Neuronal stem cell (in vitro differentiated cells): ENCODE data around the gene GBP5.

Source experiments
- DNase-seq: peaks from one replicate; pipeline ENCODE4 v3.0.0-alpha.2; 2013; ENCODE audit warnings: low spot score
- H2AFZ ChIP-seq: one replicate; pipeline ENCODE4 v1.6.1; 2013; ENCODE audit warnings: mild to moderate bottlenecking, low read length, inconsistent platforms
- H2AK5ac ChIP-seq: 2 replicates; pipeline ENCODE4 v1.6.1; 2013; ENCODE audit warnings: low read depth, mild to moderate bottlenecking, inconsistent platforms, low read length, moderate library complexity, mixed read lengths
- H2BK120ac ChIP-seq: 2 replicates; pipeline ENCODE4 v1.6.1; 2013; ENCODE audit warnings: low read depth, mild to moderate bottlenecking, inconsistent platforms, low read length, moderate library complexity, mixed read lengths
- H2BK12ac ChIP-seq: one replicate; pipeline ENCODE4 v1.6.1; 2013; ENCODE audit warnings: low read length, inconsistent platforms
- H2BK15ac ChIP-seq: 2 replicates; pipeline ENCODE4 v1.6.1; 2013; ENCODE audit warnings: mild to moderate bottlenecking, low read length, inconsistent platforms, mixed read lengths
- H2BK5ac ChIP-seq: one replicate; pipeline ENCODE4 v1.6.1; 2013; ENCODE audit warnings: inconsistent platforms, mild to moderate bottlenecking, low read length, moderate library complexity
- H3K14ac ChIP-seq: one replicate; pipeline ENCODE4 v1.6.1; 2013; ENCODE audit warnings: low read length, inconsistent platforms
- H3K18ac ChIP-seq: 2 replicates; pipeline ENCODE4 v1.6.1; 2013; ENCODE audit warnings: low read length, inconsistent platforms
- H3K23ac ChIP-seq: 2 replicates; pipeline ENCODE4 v1.6.1; 2013; ENCODE audit warnings: low read depth, mild to moderate bottlenecking, mixed read lengths, low read length, inconsistent platforms; ENCODE audit not compliant: poor library complexity
- H3K27ac ChIP-seq: replicated peaks from 3 replicates; pipeline ENCODE4 v1.5.1; 2013; ENCODE audit warnings: low read length, inconsistent platforms
- H3K27me3 ChIP-seq, 3 experiments: 2 replicates each; pipeline ENCODE4 v1.6.1; 2013; ENCODE audit warnings: low read length in 3 of 3, mild to moderate bottlenecking in 2 of 3, inconsistent platforms in 1 of 3, low read depth in 1 of 3, mixed read lengths in 1 of 3, moderate library complexity in 1 of 3; ENCODE audit not compliant: control insufficient read depth in 3 of 3, insufficient read depth in 3 of 3
- H3K36me3 ChIP-seq, 2 donors: replicated peaks in 1 of 2; 2 replicates each; pipeline ENCODE4 v1.6.1; 2013; ENCODE audit warnings: low read length in 2 of 2; ENCODE audit not compliant: control insufficient read depth in 2 of 2, insufficient read depth in 2 of 2
- H3K4ac ChIP-seq: 2 replicates; pipeline ENCODE4 v1.6.1; 2013; ENCODE audit warnings: inconsistent platforms, mild to moderate bottlenecking, low read length, moderate library complexity
- H3K4me1 ChIP-seq, 2 donors: 1 replicate in 1 of 2; 2 replicates in 1 of 2; pipeline ENCODE4 v1.6.1; 2013; ENCODE audit warnings: low read length in 2 of 2, low read depth in 1 of 2; ENCODE audit not compliant: control insufficient read depth in 2 of 2, insufficient read depth in 1 of 2
- H3K4me2 ChIP-seq: one replicate; pipeline ENCODE4 v1.6.1; 2013; ENCODE audit warnings: mild to moderate bottlenecking, low read length, inconsistent platforms; ENCODE audit not compliant: insufficient read depth, poor library complexity, severe bottlenecking
- H3K4me3 ChIP-seq, 2 donors: 2 replicates each; pipeline ENCODE4 v1.5.1; 2013; ENCODE audit warnings: low read length in 2 of 2, mild to moderate bottlenecking in 2 of 2, inconsistent platforms in 1 of 2, moderate library complexity in 1 of 2
- H3K79me1 ChIP-seq: one replicate; pipeline ENCODE4 v1.6.1; 2013; ENCODE audit warnings: low read depth, mild to moderate bottlenecking, inconsistent platforms, low read length, moderate library complexity
- H3K9ac ChIP-seq: one replicate; pipeline ENCODE4 v1.6.1; 2013; ENCODE audit warnings: mild to moderate bottlenecking, low read depth, low read length, inconsistent platforms; ENCODE audit not compliant: poor library complexity
- H3K9me3 ChIP-seq, 2 donors: replicated peaks in 1 of 2; 2 replicates each; pipeline versions ENCODE3 to v1.6.1; 2013; ENCODE audit warnings: low read length in 2 of 2, mild to moderate bottlenecking in 2 of 2, inconsistent platforms in 1 of 2, low read depth in 1 of 2, mixed read lengths in 1 of 2, moderate library complexity in 1 of 2; ENCODE audit not compliant: control insufficient read depth in 2 of 2, insufficient read depth in 1 of 2
- H4K8ac ChIP-seq: one replicate; pipeline ENCODE4 v1.6.1; 2013; ENCODE audit warnings: low read depth, mild to moderate bottlenecking, inconsistent platforms, low read length, moderate library complexity
- H4K91ac ChIP-seq: one replicate; pipeline ENCODE4 v1.6.1; 2013; ENCODE audit warnings: low read length, low read depth, mild to moderate bottlenecking, inconsistent platforms; ENCODE audit not compliant: poor library complexity
- WGBS, 2 donors: extraction: QIAGEN DNeasy Blood & Tissue Kit; methylation state at CpG; one replicate each; pipeline ENCODE4 v1.1.7; 2013; ENCODE audit warnings: missing lambda C conversion rate in 2 of 2, mixed read lengths in 1 of 2; ENCODE audit not compliant: insufficient read length in 2 of 2, insufficient replicate concordance in 1 of 2; ENCODE audit errors: extremely low coverage in 2 of 2; 5-methylcytosine and 5-hydroxymethylcytosine counted together

The GBP5 gene

DNA sequence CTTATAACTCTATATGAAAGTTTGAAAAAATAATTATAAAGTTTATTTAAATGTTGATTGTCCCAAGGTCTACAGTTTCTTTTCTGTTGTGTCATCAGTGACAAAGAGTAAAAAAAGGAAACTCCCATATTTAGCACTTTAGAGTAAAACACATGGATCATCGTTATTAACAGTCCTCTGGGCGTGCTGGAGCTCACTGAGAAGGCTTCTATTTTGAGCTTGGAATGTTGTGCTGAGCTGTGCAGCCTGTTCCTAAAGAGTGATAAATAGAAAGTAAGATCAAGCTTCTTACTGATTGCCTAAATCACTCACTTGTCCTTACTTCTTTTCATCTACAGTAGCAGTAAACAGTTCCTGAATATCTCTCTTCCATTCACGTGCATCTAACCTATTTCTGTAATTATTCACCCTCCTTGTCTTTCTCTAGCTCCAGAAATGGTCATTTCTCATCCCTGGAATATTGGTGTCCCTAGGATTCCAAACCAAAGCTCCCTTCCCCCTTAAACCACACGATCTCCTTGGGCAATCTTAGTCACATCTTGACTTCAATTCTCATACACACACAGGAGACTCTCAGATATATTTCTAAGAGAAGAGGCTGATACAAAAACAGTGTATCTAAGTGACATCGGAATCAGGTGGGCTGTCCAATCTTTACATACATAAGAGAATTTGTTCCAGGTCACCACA, 11.9 kb downstream of the GBP5 start:
- Histone ChIP-seq H3K18ac (no peak overlapping the region), H4K8ac (no peak overlapping the region), H3K79me1 (no peaks in the 10 kb centered on the region), H3K9me3 (no peaks in the 10 kb centered on the region), H3K27me3 (no peaks in the 10 kb centered on the region), H3K4me1 (peaks cover 0 to 9% of the 10 kb centered on the region in 2 donors), H3K27ac (no peak overlapping the region), H3K14ac (no peak overlapping the region), H2BK15ac (no peak overlapping the region), H2BK12ac (no peak overlapping the region), H4K91ac (no peak overlapping the region), H2BK5ac (no peak overlapping the region), H3K36me3 (no peaks in the 10 kb centered on the region), H3K4ac (no peak overlapping the region), H3K23ac (no peak overlapping the region), H3K9ac (no peak overlapping the region), H3K4me2 (no peak overlapping the region), H2AFZ (no peak overlapping the region), H2AK5ac (no peak overlapping the region), H2BK120ac (no peak overlapping the region), H3K4me3 (no peak overlapping the region)
- no CpG with 5 or more reads among the region's 5 CpGs for WGBS, 2 donors
- no peak for DNase-seq

DNA sequence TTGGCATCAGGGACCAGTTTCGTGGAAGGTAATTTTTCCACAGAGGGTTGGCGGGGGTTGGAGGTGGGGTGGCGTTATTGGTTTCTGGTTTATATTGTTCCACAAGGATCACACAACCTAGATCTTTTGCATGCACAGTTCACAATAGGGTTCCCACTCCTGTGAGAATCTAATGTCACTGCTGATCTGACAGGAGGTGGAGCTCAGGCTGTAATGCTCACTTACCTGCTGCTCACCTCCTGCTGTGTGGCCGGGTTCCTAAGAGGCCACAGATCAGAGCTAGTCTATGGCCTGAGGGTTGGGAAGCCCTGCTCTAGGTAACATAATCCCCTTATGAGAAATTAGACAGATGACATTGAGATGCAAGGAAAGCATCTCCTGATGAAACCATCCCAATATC, 12.6 kb downstream of the GBP5 start:
- no peak overlapping the region for H3K9ac ChIP-seq
- H3K27me3 ChIP-seq = no peaks in the 10 kb centered on the region
- H3K27ac ChIP-seq = no peak overlapping the region

DNA sequence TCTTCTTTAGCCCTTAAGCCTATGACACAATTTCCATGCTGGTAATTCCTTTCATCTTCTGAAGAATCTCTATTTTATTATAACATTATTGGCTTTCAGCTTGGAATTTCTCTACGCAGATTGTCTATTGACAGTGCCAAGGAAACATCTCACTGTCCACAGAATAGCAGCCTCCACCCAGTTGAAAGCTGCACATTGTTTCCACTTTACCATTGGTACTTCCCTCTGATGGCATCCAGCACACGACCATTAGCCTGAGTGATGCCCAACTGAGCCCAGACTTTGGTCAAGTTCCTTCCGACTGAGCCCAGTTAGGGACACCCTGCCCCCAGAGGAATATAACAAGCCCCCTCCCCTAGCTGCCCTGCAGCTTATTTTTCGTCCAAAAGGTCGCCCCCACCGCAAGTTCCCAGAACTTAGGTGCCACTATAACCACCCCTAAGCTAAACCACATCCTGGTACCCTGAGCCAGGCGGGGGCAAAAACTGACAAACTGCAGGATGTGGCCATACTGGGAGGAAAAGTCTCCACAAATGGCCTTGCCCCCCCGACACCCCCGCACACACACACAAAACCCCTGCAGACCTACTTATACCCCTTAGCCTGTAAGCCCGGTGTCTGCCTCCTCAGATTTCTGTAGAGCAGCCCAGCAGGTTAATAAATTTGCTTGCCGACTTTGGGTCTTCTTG, 13.2 kb downstream of the GBP5 start:
- H3K18ac ChIP-seq = no peak overlapping the region
- no peak overlapping the region for H4K8ac ChIP-seq
- H3K9ac ChIP-seq = no peak overlapping the region
- H2BK120ac ChIP-seq = no peak overlapping the region
- H2BK15ac ChIP-seq = no peak overlapping the region
- H2BK5ac ChIP-seq = no peak overlapping the region
- no peak overlapping the region for H3K4me3 ChIP-seq
- DNase-seq = no peak
- no peaks in the 10 kb centered on the region for H3K9me3 ChIP-seq
- H3K27me3 ChIP-seq = no peaks in the 10 kb centered on the region
- no peak overlapping the region for H3K4ac ChIP-seq
- no CpG with 5 or more reads among the region's 11 CpGs for WGBS, 2 donors
- no peak overlapping the region for H2AK5ac ChIP-seq
- no peak overlapping the region for H2BK12ac ChIP-seq
- no peak overlapping the region for H4K91ac ChIP-seq
- no peak overlapping the region for H3K4me2 ChIP-seq
- peaks cover 0 to 9% of the 10 kb centered on the region in 2 donors for H3K4me1 ChIP-seq
- no peaks in the 10 kb centered on the region for H3K36me3 ChIP-seq
- no peak overlapping the region for H2AFZ ChIP-seq
- H3K14ac ChIP-seq = no peak overlapping the region
- no peak overlapping the region for H3K23ac ChIP-seq
- H3K27ac ChIP-seq = no peak overlapping the region
- H3K79me1 ChIP-seq = no peaks in the 10 kb centered on the region

More for the DNA sequence above, 12.6 kb downstream of the GBP5 start:
- H3K4ac ChIP-seq = no peak overlapping the region
- no peaks in the 10 kb centered on the region for H3K79me1 ChIP-seq
- H2BK15ac ChIP-seq = no peak overlapping the region
- no peak overlapping the region for H2BK120ac ChIP-seq
- no peak overlapping the region for H2AK5ac ChIP-seq
- peaks cover 0 to 9% of the 10 kb centered on the region in 2 donors for H3K4me1 ChIP-seq
- no peak overlapping the region for H4K91ac ChIP-seq
- H2BK12ac ChIP-seq = no peak overlapping the region
- H3K4me3 ChIP-seq = no peak overlapping the region
- H3K18ac ChIP-seq = no peak overlapping the region
- no peak overlapping the region for H4K8ac ChIP-seq
- H2AFZ ChIP-seq = no peak overlapping the region
- no peak overlapping the region for H2BK5ac ChIP-seq
- H3K36me3 ChIP-seq = no peaks in the 10 kb centered on the region
- DNase-seq = no peak
- H3K23ac ChIP-seq = no peak overlapping the region
- no peak overlapping the region for H3K14ac ChIP-seq
- no CpG with 5 or more reads among the region's 4 CpGs for WGBS, 2 donors
- no peak overlapping the region for H3K4me2 ChIP-seq
- no peaks in the 10 kb centered on the region for H3K9me3 ChIP-seq

DNA sequence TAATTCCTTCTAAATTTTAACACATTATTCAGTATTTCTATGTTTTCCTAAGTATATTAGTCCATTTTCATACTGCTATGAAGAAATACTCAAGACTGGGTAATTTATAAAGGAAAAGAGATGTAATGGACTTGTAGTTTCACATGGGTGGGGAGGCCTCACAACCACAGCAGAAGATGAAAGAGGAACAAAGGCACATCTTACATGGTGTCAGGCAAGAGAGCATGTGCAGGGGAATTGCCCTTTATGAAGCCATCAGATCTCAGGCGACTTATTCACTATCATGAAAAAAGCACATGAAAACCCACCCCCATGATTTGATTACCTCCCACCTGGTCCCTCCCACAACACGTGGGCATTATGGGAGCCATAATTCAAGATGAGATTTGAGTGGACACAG, 15.6 kb downstream of the GBP5 start:
- Histone ChIP-seq H2AK5ac (no peak overlapping the region), H3K23ac (no peak overlapping the region), H3K4me3 (no peak overlapping the region), H3K9me3 (no peaks in the 10 kb centered on the region), H3K4me1 (peaks cover 0 to 6% of the 10 kb centered on the region in 2 donors), H4K91ac (no peak overlapping the region), H2BK120ac (no peak overlapping the region), H3K4me2 (no peak overlapping the region), H3K27ac (no peak overlapping the region), H2BK12ac (no peak overlapping the region), H3K18ac (no peak overlapping the region), H3K36me3 (no peaks in the 10 kb centered on the region), H3K27me3 (no peaks in the 10 kb centered on the region), H3K79me1 (no peaks in the 10 kb centered on the region), H3K9ac (no peak overlapping the region), H2BK15ac (no peak overlapping the region), H4K8ac (no peak overlapping the region), H3K14ac (no peak overlapping the region), H2BK5ac (no peak overlapping the region), H2AFZ (no peak overlapping the region), H3K4ac (no peak overlapping the region)
- no peak for DNase-seq
- WGBS, 2 donors = no CpG with 5 or more reads among the region's 2 CpGs
